ENCODE data around the gene UGGT2.
"Not testable (repeated sequence)": the region's sequence is repeated elsewhere in the genome, so short reads cannot be mapped to it uniquely, and the experiment has no call there.

The UGGT2 gene

DNA sequence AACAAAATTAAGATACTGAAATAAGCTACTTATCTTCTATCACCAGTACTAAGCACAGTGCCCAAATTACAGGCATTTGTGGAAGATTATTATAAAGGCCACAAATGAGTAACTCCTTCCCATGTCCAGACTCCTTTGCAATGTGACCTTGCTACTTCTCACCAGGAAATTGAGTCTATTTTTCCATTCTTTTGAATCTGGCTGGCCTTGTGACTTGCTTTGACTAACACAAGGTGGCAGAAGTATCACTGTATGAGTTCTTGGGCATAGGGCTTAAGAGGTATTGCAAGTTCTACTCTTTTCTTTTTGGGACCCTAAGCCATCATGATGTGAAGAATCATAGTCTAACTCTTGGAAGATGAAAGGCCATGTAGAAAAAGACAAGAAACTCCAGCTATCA lies 49.9 kb downstream of the UGGT2 start:
- DNase-seq (ENCODE audit: low read depth), result no peak
- no peak overlapping the region for H3K4me3 ChIP-seq (ENCODE audit: low read length)
- no peak for TF ChIP-seq CTCF (conservative IDR thresholded peaks at IDR 0.05; ENCODE audit: low read depth, low read length)

- TF ChIP-seq CTCF (conservative IDR thresholded peaks at IDR 0.05; ENCODE audit: low read depth, low read length), result no peak
- no peak for DNase-seq (ENCODE audit: low read depth)
- no peak overlapping the region for H3K4me3 ChIP-seq (ENCODE audit: low read length)
These were observed 50.7 kb downstream of the UGGT2 start for GRCh38 chr13:96002322-96003131.

- no peak overlapping the region for H3K4me3 ChIP-seq (ENCODE audit: low read length)
- no peak for TF ChIP-seq CTCF (conservative IDR thresholded peaks at IDR 0.05; ENCODE audit: low read depth, low read length)
- no peak for DNase-seq (ENCODE audit: low read depth)
These were observed 53.1 kb downstream of the UGGT2 start for GRCh38 chr13:96000069-96000468.

DNA sequence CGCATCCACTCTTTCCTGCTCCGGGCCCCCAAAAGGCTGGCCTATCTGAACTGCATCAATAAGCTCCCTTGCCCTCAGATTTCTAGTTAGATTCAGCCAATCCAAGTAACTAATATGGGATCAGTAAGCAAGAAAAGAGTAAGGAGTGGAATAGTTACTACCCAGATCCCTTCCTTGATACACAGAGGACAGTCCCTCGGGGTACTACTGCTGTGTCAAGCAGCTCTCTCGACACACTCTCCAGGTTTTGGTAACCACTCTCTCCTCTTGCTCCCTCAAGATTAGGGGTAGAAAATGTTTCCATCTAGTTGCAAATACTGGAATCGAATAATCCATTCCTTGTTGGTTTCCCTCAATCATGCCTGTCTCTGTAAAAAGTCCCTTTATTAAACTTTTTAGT lies 65.4 kb downstream of the UGGT2 start:
- no peak for TF ChIP-seq CTCF (conservative IDR thresholded peaks at IDR 0.05; ENCODE audit: low read depth, low read length)
- no peak overlapping the region for H3K4me3 ChIP-seq (ENCODE audit: low read length)
- no peak for DNase-seq (ENCODE audit: low read depth)

DNA sequence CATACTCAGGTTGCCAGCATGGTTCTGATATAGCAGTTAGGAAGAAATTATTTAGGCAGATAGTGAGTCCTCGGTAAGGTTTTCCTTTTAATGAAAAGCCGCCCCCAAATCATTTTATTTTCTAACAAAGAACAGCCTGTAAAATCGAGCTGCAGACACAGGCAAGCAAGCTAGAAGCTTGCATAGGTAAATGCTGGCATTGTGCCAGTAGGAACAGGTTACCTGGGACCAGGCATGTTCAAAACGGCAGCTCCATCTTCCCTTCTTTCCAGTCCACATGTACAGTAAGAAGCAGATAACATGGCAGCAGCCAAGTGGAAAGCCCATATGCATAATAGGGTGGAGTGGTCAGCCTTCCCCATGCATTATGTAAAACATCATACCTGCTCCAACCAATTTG lies 71.1 kb downstream of the UGGT2 start:
- DNase-seq (ENCODE audit: low read depth), result no peak
- no peak for TF ChIP-seq CTCF (conservative IDR thresholded peaks at IDR 0.05; ENCODE audit: low read depth, low read length)
- no peak overlapping the region for H3K4me3 ChIP-seq (ENCODE audit: low read length)

DNA sequence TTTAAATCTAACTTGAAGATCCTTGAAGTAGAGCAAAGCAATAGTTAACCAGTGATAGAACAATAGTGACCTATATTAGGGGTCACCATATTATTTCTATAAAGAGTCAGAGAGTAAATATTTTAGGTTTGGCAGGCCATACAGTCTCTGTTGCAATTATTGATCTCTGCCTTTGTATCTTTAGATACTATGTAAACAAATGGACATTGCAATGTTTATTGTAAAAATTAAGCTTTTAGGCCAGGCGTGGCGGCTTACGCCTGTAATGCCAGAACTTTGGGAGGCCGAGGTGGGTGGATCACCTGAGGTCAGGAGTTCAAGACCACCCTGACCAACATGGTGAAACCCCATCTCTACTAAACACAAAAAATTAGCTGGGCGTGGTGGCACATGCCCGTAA lies 80.5 kb downstream of the UGGT2 start:
- not testable (repeated sequence) for DNase-seq (ENCODE audit: low read depth)

GRCh38 chr13:95970878-95971277 lies 82.3 kb downstream of the UGGT2 start:
- TF ChIP-seq CTCF (conservative IDR thresholded peaks at IDR 0.05; ENCODE audit: low read depth, low read length), result no peak

More for the DNA sequence above, 80.5 kb downstream of the UGGT2 start:
- not testable (repeated sequence) for H3K4me3 ChIP-seq (ENCODE audit: low read length)

More at GRCh38 chr13:95970878-95971277, 82.3 kb downstream of the UGGT2 start:
- DNase-seq (ENCODE audit: low read depth), result no peak
- H3K4me3 ChIP-seq (ENCODE audit: low read length), result no peak overlapping the region
